HG03571 (cell line): ENCODE data around the gene SLC1A4.
"Not testable (repeated sequence)": the region's sequence is repeated elsewhere in the genome, so short reads cannot be mapped to it uniquely, and the experiment has no call there.

Experiments
- ATAC-seq: cut with Tn5 transposase; IDR thresholded peaks from one replicate; pipeline ENCODE4 v1.9.1; 2021; ENCODE audit not compliant: unreplicated experiment

SLC1A4 gene

GRCh38 chr2:64989126-64989981 is at the start of gene SLC1A4:
Gene SLC1A4 (plus strand): TSS chr2:64989399. CDS start chr2:64989644, 245 bp downstream.
- ATAC-seq = peak; percentile 70

- no peak for ATAC-seq
Measured at GRCh38 chr2:64941143-64941542, 48.1 kb upstream of the SLC1A4 start.

- no peak for ATAC-seq
Measured at GRCh38 chr2:64941801-64942200, 47.4 kb upstream of the SLC1A4 start.

- ATAC-seq = no peak
Measured at GRCh38 chr2:64942693-64943092, 46.5 kb upstream of the SLC1A4 start.

- ATAC-seq = no peak
Measured at GRCh38 chr2:64943387-64944150, 45.6 kb upstream of the SLC1A4 start.

- no peak for ATAC-seq
Measured at GRCh38 chr2:64944484-64944883, 44.7 kb upstream of the SLC1A4 start.

GRCh38 chr2:64945973-64946768 is 43.0 kb upstream of the SLC1A4 start:
- ATAC-seq = peak; percentile 94

- ATAC-seq = no peak
Measured at GRCh38 chr2:64946769-64947247, 42.4 kb upstream of the SLC1A4 start.

GRCh38 chr2:64947885-64948284 is 41.3 kb upstream of the SLC1A4 start:
- ATAC-seq = no peak

GRCh38 chr2:64950226-64951160 is 38.7 kb upstream of the SLC1A4 start:
- ATAC-seq = no peak

GRCh38 chr2:64951306-64951953 is 37.8 kb upstream of the SLC1A4 start:
- ATAC-seq = no peak

GRCh38 chr2:64952096-64952495 is 37.1 kb upstream of the SLC1A4 start:
- no peak for ATAC-seq

- ATAC-seq = no peak
Measured at GRCh38 chr2:64952511-64953482, 36.4 kb upstream of the SLC1A4 start.

- no peak for ATAC-seq
Measured at GRCh38 chr2:64955467-64955866, 33.7 kb upstream of the SLC1A4 start.

GRCh38 chr2:64957109-64957903 is 31.9 kb upstream of the SLC1A4 start:
- ATAC-seq = no peak

GRCh38 chr2:64958556-64958955 is 30.6 kb upstream of the SLC1A4 start:
- ATAC-seq = no peak

GRCh38 chr2:64960819-64961218 is 28.4 kb upstream of the SLC1A4 start:
- no peak for ATAC-seq

- ATAC-seq = not testable (repeated sequence)
Measured at GRCh38 chr2:64963138-64963537, 26.1 kb upstream of the SLC1A4 start.
